Measurements from ENCODE around the gene PTPRR.

GRCh38 chr12:70883855-70884254 lies 36.7 kb downstream of the PTPRR start:
- TF ChIP-seq CTCF (IDR thresholded peaks at IDR 0.05) (no peak), POLR2A (IDR thresholded peaks at IDR 0.05) (no peak), EP300 (IDR thresholded peaks at IDR 0.05) (no peak), POLR2AphosphoS5 (IDR thresholded peaks at IDR 0.05) (no peak)

Data from stomach (tissue), 4 donors.